ENCODE results near the gene TRNT1. TPM values are rescaled to one million over a fixed set of nuclear protein-coding genes. Genes with fewer than 3 reads are reported as not detected.

Gene TRNT1
- total and polyA plus RNA-seq, 2 of the 8 experiments (the other 6 are each of a cell fraction or from before 2014, with no cell fraction given) = 7.2 to 33.1 TPM

DNA sequence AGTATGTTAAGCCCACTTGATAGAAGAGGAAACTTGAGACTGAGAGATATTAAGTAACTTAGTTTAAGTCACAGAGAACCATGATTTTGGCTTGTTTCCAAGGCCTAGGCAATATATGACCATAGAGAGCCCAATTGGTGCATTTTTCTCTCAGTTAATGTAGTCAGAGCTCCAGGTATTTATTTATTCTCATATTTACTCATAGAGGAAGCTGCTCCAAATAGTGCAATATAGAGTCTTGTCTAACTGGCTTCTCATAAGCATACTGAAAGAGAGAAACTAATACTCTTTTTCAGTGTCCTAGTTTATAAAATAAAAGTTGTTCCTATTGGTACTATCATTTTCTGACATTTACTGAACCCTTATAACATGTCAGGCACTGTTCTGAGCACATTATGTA lies 15.2 kb downstream of the TRNT1 start:
- DNase-seq (ENCODE audit: low read depth in 1 of 2, low spot score in 2 of 2) = no peak
- Histone ChIP-seq H3K14ac (ENCODE audit: insufficient read length) (no peak overlapping the region), H3K36me3 (ENCODE audit: control insufficient read depth in 2 of 4, insufficient read depth in 4 of 4, low read length in 3 of 4) (peaks cover 6 to 92% (median 48%) of the 10 kb centered on the region in 4 experiments), H2BK15ac (ENCODE audit: low read length) (no peak overlapping the region), H3K9ac (replicated peaks in 1 of 4; ENCODE audit: extremely low read depth in 1 of 4, low read depth in 3 of 4, low read length in 3 of 4) (no peak overlapping the region), H3K4me2 (ENCODE audit: insufficient read depth in 1 of 2, low read depth in 2 of 2, low read length in 2 of 2) (no peak overlapping the region), H4K91ac (replicated peaks; ENCODE audit: insufficient read length, low read length) (no peak overlapping the region), H2BK5ac (ENCODE audit: low read depth, low read length) (no peak overlapping the region), H3K23me2 (ENCODE audit: low read depth, low read length) (no peaks in the 10 kb centered on the region), H4K20me1 (replicated peaks in 1 of 2; ENCODE audit: control insufficient read depth in 1 of 2, insufficient read depth in 2 of 2, low read length in 2 of 2) (peaks cover 0 to 6% of the 10 kb centered on the region in 2 experiments), H3K4me3 (ENCODE audit: extremely low read depth in 1 of 4, insufficient read depth in 2 of 4, low read depth in 3 of 4, low read length in 4 of 4) (no peak overlapping the region), H3K79me1 (ENCODE audit: low read depth, low read length) (no peaks in the 10 kb centered on the region), H4K5ac (ENCODE audit: insufficient read length, low read depth, low read length) (no peak overlapping the region), H3K9me3 (ENCODE audit: insufficient read depth in 2 of 2, low read depth in 1 of 2, low read length in 1 of 2) (no peaks in the 10 kb centered on the region), H3K27ac (ENCODE audit: low read depth, low read length) (no peak overlapping the region), H3K18ac (ENCODE audit: extremely low read depth, low read length) (no peak overlapping the region), H2BK20ac (ENCODE audit: low read length) (no peak overlapping the region), H2AFZ (ENCODE audit: low read length) (no peak overlapping the region), H3K27me3 (replicated peaks in 1 of 4; ENCODE audit: control insufficient read depth in 3 of 4, extremely low read depth in 1 of 4, insufficient read depth in 3 of 4, low read length in 3 of 4) (no peaks in the 10 kb centered on the region), H2AK5ac (ENCODE audit: low read depth, low read length) (no peak overlapping the region), H3K4ac (replicated peaks; ENCODE audit: insufficient read length, low read depth, low read length) (no peak overlapping the region), H3K4me1 (replicated peaks in 1 of 4; ENCODE audit: control insufficient read depth in 3 of 4, insufficient read depth in 4 of 4, low read length in 3 of 4) (no peaks in the 10 kb centered on the region), H2BK12ac (ENCODE audit: low read depth, low read length) (no peak overlapping the region), H2BK120ac (replicated peaks; ENCODE audit: low read depth, low read length) (no peak overlapping the region), H4K8ac (ENCODE audit: extremely low read depth, insufficient read depth, low read length) (no peak overlapping the region), H3K79me2 (ENCODE audit: control insufficient read depth in 1 of 2, insufficient read depth in 2 of 2, low read length in 2 of 2) (peaks cover 0 to 10% of the 10 kb centered on the region in 2 experiments; a peak in 1 of 4 replicates), H3K23ac (ENCODE audit: insufficient read length) (no peak overlapping the region), H3K56ac (replicated peaks; ENCODE audit: insufficient read length, low read depth, low read length) (no peak overlapping the region)
- ChIA-PET POLR2A (ENCODE audit: partially characterized antibody) (interaction anchor here (1.1 to 6.1 kb wide), 3 partner anchors 8 to 19 kb away, joined by 3 to 33 read pairs (median 5); no protein-coding TSS in a partner anchor), CTCF (ENCODE audit: partially characterized antibody) (interaction anchor here (1.5 kb wide), 1 partner anchor 31 kb away, joined by 4 read pairs; no protein-coding TSS in a partner anchor)
- no peak for FAIRE-seq
- TF ChIP-seq RNF2 (IDR thresholded peaks at IDR 0.05; ENCODE audit: borderline replicate concordance, low read depth, low read length, missing control alignments, poor library complexity, severe bottlenecking) = no peak
- TF ChIP-seq BACH1 (IDR thresholded peaks at IDR 0.05; ENCODE audit: low read length) = no peak
- TF ChIP-seq ASH2L (IDR thresholded peaks at IDR 0.05; ENCODE audit: low read length) = no peak
